DND-41 (cell line): ENCODE data around the gene GHRL.

Experiments
- ATAC-seq: fragments of 200-7000 bp; cut with Tn5 transposase; 3 replicates; pipeline ENCODE4 v1.9.1; 2021; ENCODE audit warnings: low read depth; ENCODE audit not compliant: insufficient read depth
- DNase-seq: peaks from one replicate; pipeline ENCODE4 v3.0.0-alpha.2; 2020
- H2AFZ ChIP-seq: 2 replicates; pipeline ENCODE4 v1.6.0; 2012; ENCODE audit warnings: low read depth, low read length
- H3K27ac ChIP-seq: 2 replicates; pipeline ENCODE4 v1.5.1; 2012; ENCODE audit warnings: low read length, inconsistent platforms
- H3K27me3 ChIP-seq: fragments of 200-600 bp; sonication (generic); 2 replicates; pipeline ENCODE4 v1.6.0; 2012; ENCODE audit warnings: low read length, mild to moderate bottlenecking, inconsistent platforms; ENCODE audit not compliant: insufficient read depth, poor library complexity
- H3K36me3 ChIP-seq: 2 replicates; pipeline ENCODE4 v1.5.1; 2012; ENCODE audit warnings: low read length, inconsistent platforms; ENCODE audit not compliant: insufficient read depth
- H3K4me1 ChIP-seq: 2 replicates; pipeline ENCODE4 v1.5.1; 2012; ENCODE audit warnings: mild to moderate bottlenecking, low read length; ENCODE audit not compliant: insufficient read depth
- H3K4me2 ChIP-seq: 2 replicates; pipeline ENCODE4 v1.6.0; 2012; ENCODE audit warnings: mild to moderate bottlenecking, moderate library complexity, low read length, inconsistent platforms; ENCODE audit not compliant: insufficient read depth
- H3K4me3 ChIP-seq, 2 experiments: fragments of 200-600 bp in 1 of 2; shearing (Covaris generic) in 1 of 2; 2 replicates each; pipeline ENCODE4 v1.5.1; 2012 to 2016; ENCODE audit warnings: inconsistent platforms in 2 of 2, low read length in 2 of 2, mild to moderate bottlenecking in 2 of 2, low read depth in 1 of 2, moderate library complexity in 1 of 2
- H3K79me2 ChIP-seq: 2 replicates; pipeline ENCODE4 v1.6.0; 2012; ENCODE audit warnings: low read length, inconsistent platforms; ENCODE audit not compliant: insufficient read depth
- H3K9ac ChIP-seq: 2 replicates; pipeline ENCODE4 v1.6.0; 2012; ENCODE audit warnings: low read depth, mild to moderate bottlenecking, inconsistent platforms, low read length, moderate library complexity
- H3K9me3 ChIP-seq: 2 replicates; pipeline ENCODE4 v1.5.1; 2012; ENCODE audit warnings: low read length, moderate library complexity, mild to moderate bottlenecking, inconsistent platforms; ENCODE audit not compliant: insufficient read depth, severe bottlenecking
- H4K20me1 ChIP-seq: 2 replicates; pipeline ENCODE4 v1.6.0; 2012; ENCODE audit warnings: low read length; ENCODE audit not compliant: insufficient read depth
- EZH2 ChIP-seq: IDR thresholded peaks from 3 replicates; pipeline ENCODE4 v1.6.1; 2012; ENCODE audit warnings: borderline replicate concordance, low read depth, mild to moderate bottlenecking, moderate library complexity, low read length, inconsistent platforms; ENCODE audit not compliant: severe bottlenecking
- TF ChIP-seq, protein P1 (sequence below): IDR thresholded peaks from 2 replicates; pipeline ENCODE4 v1.5.1; 2012; ENCODE audit warnings: borderline replicate concordance, low read length, moderate library complexity, mild to moderate bottlenecking; ENCODE audit not compliant: poor library complexity, severe bottlenecking; ENCODE audit errors: extremely low read depth

The GHRL gene

DNA sequence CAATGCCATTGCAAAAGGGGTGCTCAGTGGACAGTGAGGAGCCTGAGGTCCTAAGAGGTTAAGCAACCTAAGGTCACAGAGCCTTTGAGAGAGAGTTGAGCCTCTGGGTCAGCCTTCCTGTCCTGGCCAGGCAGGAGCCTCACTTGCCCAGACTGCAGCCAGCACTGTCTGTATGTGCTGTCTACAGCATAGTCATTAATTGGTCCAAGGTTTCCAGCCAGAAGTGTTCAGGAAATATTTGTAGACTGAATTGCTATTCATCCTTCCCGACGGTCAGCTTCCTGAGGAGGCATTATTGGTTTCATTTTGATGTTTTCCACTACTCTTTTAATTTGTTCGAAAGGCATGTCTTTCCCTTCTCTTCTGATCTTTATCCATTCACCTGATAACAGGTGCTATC is 20.1 kb upstream of the GHRL start:
- Histone ChIP-seq H3K36me3 (peaks cover 90% of the 10 kb centered on the region), H3K27me3 (no peaks in the 10 kb centered on the region), H3K4me2 (no peak overlapping the region), H3K4me1 (no peaks in the 10 kb centered on the region), H3K79me2 (peaks cover 5% of the 10 kb centered on the region), H3K4me3 (no peak overlapping the region), H4K20me1 (peaks cover 7% of the 10 kb centered on the region; the same call in 1 of the 2 replicates), H2AFZ (no peak overlapping the region), H3K27ac (no peak overlapping the region), H3K9me3 (no peaks in the 10 kb centered on the region), H3K9ac (no peak overlapping the region)
- DNase-seq (no peak), ATAC-seq (no peak)
- TF ChIP-seq, protein P1, sequence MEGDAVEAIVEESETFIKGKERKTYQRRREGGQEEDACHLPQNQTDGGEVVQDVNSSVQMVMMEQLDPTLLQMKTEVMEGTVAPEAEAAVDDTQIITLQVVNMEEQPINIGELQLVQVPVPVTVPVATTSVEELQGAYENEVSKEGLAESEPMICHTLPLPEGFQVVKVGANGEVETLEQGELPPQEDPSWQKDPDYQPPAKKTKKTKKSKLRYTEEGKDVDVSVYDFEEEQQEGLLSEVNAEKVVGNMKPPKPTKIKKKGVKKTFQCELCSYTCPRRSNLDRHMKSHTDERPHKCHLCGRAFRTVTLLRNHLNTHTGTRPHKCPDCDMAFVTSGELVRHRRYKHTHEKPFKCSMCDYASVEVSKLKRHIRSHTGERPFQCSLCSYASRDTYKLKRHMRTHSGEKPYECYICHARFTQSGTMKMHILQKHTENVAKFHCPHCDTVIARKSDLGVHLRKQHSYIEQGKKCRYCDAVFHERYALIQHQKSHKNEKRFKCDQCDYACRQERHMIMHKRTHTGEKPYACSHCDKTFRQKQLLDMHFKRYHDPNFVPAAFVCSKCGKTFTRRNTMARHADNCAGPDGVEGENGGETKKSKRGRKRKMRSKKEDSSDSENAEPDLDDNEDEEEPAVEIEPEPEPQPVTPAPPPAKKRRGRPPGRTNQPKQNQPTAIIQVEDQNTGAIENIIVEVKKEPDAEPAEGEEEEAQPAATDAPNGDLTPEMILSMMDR: no peak
- TF ChIP-seq EZH2: no peak

DNA sequence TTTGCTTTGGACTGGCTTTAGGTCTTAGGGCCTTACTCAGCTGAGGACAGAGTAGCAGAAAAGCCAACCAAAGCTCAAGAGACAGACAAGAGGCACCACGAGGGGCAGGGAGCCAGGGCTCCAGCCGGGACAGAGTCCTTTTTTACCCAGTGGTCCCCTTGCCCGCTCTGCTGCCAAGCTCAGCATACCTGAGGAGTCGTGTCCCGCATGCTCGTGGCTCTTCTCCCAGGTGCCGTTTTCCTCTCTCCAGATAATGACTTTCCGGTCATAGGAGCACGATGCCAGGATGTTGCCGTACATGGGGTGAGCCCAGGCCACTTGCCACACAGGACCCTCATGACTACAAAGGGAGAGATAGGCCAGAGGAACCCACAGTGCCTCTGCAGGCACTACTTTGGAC is 19.6 kb upstream of the GHRL start:
- no peaks in the 10 kb centered on the region for H3K27me3 ChIP-seq
- no peak overlapping the region for H3K27ac ChIP-seq
- peaks cover 3% of the 10 kb centered on the region; the same call in 1 of the 2 replicates for H4K20me1 ChIP-seq
- TF ChIP-seq EZH2: no peak
- TF ChIP-seq, protein P1: no peak
- H2AFZ ChIP-seq: no peak overlapping the region
- peaks cover 90% of the 10 kb centered on the region for H3K36me3 ChIP-seq
- no peak overlapping the region for H3K9ac ChIP-seq
- no peak overlapping the region for H3K4me2 ChIP-seq
- peaks cover under 1% of the 10 kb centered on the region; the same call in 1 of the 2 replicates for H3K79me2 ChIP-seq
- no peak for ATAC-seq
- no peaks in the 10 kb centered on the region for H3K9me3 ChIP-seq
- no peak for DNase-seq
- no peak overlapping the region for H3K4me3 ChIP-seq
- H3K4me1 ChIP-seq: no peaks in the 10 kb centered on the region

DNA sequence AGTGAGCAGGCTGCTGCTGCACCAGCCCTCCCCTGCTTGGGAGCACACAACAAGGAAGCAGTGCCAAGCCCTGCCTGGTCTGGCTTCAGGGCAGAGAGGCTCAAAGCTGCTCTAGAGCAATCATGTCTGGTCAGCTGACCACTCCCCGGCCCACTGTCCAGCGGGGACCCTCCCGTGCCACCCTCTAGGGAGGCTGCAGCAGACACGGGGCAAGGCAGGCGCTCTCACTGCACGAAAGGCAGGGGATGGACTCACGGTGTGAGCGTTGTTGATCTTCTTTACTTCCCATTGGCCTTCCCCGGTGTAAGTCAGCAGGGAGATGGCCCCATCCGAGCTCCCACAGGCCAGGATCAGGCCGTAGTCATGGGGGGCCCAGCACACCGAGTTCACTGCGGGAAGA is 19.0 kb upstream of the GHRL start:
- Histone ChIP-seq H3K4me2 (no peak overlapping the region), H4K20me1 (peaks cover 2% of the 10 kb centered on the region; the same call in 1 of the 2 replicates), H3K27me3 (no peaks in the 10 kb centered on the region), H3K9me3 (no peaks in the 10 kb centered on the region), H3K9ac (no peak overlapping the region), H3K27ac (no peak overlapping the region), H3K4me3 (no peak overlapping the region), H3K36me3 (peaks cover 89% of the 10 kb centered on the region), H2AFZ (no peak overlapping the region), H3K79me2 (no peaks in the 10 kb centered on the region; the same call in 1 of the 2 replicates), H3K4me1 (no peaks in the 10 kb centered on the region)
- ATAC-seq (0 out of 3 replicates have a peak, but pooled peaks have one; percentile 5), DNase-seq (no peak)
- TF ChIP-seq, protein P1: no peak
- TF ChIP-seq EZH2: no peak

DNA sequence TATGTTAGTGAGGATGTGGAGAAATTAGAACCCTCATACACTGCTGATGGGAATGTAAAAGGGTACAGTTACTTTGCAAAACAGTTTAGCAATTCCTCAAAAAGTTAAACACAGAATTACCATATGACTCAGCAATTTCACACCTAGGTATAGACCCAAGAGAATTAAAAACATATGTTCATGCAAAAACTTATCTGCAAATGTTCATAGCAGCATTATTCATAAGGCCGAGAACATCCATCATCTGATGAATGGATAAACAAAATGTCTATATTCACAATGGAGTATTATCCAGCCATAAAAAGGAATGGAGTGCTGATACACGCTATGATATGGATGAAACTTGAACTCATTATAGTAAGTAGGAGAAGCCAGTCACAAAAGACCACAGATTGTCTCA is 17.8 kb upstream of the GHRL start:
- no peak overlapping the region for H2AFZ ChIP-seq
- H3K4me1 ChIP-seq: no peaks in the 10 kb centered on the region
- peaks cover 2% of the 10 kb centered on the region; the same call in 1 of the 2 replicates for H4K20me1 ChIP-seq
- ATAC-seq: no peak
- H3K4me2 ChIP-seq: no peak overlapping the region
- H3K4me3 ChIP-seq: no peak overlapping the region
- no peaks in the 10 kb centered on the region for H3K79me2 ChIP-seq
- no peak overlapping the region for H3K27ac ChIP-seq
- TF ChIP-seq, protein P1: no peak
- no peak for DNase-seq
- peaks cover 86% of the 10 kb centered on the region for H3K36me3 ChIP-seq
- H3K9ac ChIP-seq: no peak overlapping the region
- H3K9me3 ChIP-seq: no peaks in the 10 kb centered on the region
- H3K27me3 ChIP-seq: no peaks in the 10 kb centered on the region
